ENCODE measurements around the gene ZNF83.
A peak's percentile ranks its signal among the peaks of the same experiment; 100 is the strongest.
"Not testable (repeated sequence)": the region's sequence is repeated elsewhere in the genome, so short reads cannot be mapped to it uniquely, and the experiment has no call there.

Gene ZNF83

DNA sequence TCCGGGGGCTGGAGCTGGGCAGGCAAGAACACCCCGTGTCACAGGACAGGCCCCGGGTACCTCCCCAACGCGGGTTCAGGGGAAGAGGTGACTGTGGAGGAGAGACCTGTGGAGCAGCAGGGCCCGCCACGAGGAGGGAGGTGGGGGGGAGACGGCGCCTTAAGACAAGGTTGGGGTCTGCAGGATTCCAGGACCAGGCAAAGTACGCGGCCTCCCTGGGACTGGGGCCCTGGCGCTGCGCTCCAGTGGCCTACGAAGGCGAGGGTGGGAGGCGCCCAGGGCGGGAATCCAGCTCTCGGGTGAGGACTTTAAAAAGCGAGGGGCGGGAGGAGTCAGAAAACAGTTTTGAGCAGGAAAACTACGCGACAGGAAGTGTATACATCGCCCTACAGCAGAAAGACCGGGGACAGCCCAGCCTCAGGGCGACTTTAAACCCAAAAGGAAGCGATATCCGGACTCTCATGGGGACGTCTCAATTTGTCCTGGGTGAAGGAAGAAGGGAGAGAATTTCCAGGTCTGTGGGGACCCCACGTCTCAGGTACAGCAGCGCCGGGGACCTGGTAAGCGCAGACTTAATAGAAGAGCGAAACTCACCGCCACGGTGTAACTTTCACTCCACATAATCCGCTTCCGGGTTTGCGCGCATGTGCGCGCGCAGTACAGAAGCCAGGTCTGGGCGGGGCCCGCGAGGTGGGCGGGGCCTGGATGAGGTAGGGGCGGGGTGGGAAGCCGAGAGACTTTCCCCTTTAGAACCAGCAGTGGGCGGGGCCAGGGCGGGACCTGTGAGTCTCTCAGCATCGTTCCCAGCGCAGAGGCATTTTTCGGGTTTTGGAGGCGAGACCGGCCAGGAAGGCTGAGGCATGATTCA, at the start of gene ZNF83:
Gene ZNF83 (minus strand): TSS at position 638 of the 868 bp plus-strand sequence.
- DNase-seq (ENCODE audit: low spot score): peak; percentile 95

DNA sequence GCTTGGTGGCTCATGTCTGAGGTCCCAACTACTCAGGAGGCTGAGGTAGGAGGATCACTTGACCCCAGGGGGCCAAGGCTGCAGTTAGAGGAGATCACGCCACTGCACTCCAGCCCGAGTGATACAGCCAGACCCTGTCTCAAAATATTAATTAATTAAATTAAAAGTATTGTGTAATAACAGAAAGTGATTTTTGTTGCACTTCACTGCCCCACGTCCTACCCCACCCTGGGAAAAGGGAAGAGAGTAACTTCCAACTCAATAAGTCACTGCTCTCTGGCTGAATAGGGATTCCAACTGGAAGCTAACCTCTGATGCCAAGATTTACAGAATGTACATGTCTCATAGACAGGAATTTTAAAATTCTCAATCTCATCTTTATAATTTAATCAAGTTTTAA, 49.5 kb upstream of the ZNF83 start:
- peak; percentile 19 for DNase-seq (ENCODE audit: low spot score)

- no peak for DNase-seq (ENCODE audit: low spot score)
Observed at GRCh38 chr19:52685811-52686210, 47.7 kb upstream of the ZNF83 start.

DNA sequence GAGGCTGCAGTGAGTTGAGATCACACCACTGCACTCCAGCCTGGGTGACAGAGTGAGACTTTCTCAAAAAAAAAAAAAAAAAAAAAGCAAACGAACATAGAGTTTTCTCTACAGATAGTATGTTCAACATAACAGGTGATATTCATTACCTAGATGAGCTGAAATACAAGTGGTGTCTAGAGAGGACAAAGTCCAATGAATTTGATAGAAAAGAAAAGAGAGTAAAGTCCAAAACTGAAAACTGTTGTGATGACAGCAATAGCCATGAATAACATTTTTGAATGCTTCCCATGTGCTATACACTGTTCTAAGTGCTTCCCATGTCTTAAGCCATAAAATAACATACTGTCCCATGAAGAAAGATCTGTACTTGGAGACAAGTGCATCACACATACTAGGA, 43.1 kb upstream of the ZNF83 start:
- not testable (repeated sequence) for DNase-seq (ENCODE audit: low spot score)

GRCh38 chr19:52679598-52679997, 41.4 kb upstream of the ZNF83 start:
- peak; percentile 39 for DNase-seq (ENCODE audit: low spot score)

- not testable (repeated sequence) for DNase-seq (ENCODE audit: low spot score)
Observed at GRCh38 chr19:52675239-52675638, 37.1 kb upstream of the ZNF83 start.

DNA sequence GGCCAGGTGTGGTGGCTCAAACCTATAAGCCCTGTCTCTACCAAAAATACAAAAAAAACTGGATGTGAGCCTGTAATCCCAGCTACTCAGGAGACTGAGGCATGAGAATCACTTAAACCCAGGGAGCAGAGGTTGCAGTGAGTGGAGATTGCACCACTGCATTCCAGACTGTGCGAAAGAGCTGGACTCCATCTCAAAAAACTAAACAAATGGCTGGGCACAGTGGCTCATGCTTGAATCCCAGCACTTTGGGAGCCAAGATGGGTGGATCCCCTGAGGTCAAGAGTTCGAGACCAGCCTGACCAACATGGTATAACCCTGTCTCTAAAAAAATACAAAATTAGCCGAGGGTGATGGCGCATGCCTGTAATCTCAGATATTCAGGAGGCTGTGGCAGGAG, 34.9 kb upstream of the ZNF83 start:
- no peak for DNase-seq (ENCODE audit: low spot score)

GRCh38 chr19:52670046-52670445, 31.9 kb upstream of the ZNF83 start:
- peak; percentile 92 for DNase-seq (ENCODE audit: low spot score)

DNA sequence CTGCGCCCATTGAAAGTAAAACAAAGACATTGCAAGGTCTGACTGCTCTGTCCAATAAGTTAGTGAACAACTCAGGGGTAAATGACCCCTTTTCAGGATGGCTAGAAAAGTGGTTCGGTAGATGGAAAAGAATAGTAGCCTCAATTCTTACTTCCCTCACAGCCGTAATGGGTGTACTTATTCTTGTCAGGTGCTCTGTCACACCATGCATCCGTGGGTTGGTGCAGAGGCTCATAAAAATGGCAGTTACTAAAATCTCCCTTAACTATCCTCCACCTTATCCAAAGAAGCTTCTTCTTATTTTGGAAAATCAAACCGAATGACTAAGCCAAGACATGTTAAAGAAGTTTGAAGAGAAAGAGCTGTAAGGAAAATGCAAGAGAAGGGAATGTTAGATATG, 31.4 kb upstream of the ZNF83 start:
- no peak for DNase-seq (ENCODE audit: low spot score)

GRCh38 chr19:52667972-52668371, 29.8 kb upstream of the ZNF83 start:
- no peak for DNase-seq (ENCODE audit: low spot score)

GRCh38 chr19:52666506-52666905, 28.4 kb upstream of the ZNF83 start:
- DNase-seq (ENCODE audit: low spot score): peak; percentile 64

DNA sequence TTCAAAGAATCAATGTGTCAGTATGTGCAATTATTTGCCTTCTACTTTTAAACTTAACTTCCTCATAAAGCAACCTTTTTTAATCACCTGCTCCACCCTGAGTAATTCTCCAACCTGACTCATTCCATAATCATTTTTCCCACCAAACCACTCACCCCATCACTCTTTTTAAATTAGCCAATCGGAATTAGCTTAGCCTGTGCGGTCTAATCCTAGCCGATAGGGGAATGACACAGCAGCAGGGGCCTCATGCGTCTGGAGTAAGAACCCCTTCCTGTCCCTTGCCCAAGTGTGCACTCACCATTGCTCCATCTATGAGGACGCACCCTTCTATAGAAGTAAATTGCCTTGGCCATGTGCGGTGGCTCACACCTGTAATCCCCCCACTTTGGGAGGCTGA, 27.4 kb upstream of the ZNF83 start:
- DNase-seq (ENCODE audit: low spot score): peak; percentile 96

GRCh38 chr19:52665027-52665426, 26.9 kb upstream of the ZNF83 start:
- DNase-seq (ENCODE audit: low spot score): peak; percentile 73

DNA sequence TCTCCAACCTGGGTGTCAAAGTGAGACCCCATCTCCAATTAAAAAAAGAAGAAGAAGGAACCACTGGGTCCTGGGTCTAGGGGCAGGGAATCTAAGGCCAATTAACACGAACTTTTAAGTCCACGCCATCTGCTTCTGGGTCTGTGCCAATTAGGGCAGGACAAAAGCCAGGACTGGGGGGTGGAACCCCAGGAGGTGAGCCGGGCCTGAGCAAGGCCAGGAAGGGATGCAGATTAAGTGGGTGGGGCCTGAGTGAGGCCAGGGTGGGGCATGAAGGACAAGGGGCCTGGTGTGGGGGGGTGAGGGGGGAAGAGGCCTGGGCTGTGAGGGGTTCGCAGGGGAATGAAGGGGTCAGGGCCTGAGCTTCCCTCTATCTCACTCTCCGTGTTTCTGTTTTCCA, 26.3 kb upstream of the ZNF83 start:
- peak; percentile 60 for DNase-seq (ENCODE audit: low spot score)

DNA sequence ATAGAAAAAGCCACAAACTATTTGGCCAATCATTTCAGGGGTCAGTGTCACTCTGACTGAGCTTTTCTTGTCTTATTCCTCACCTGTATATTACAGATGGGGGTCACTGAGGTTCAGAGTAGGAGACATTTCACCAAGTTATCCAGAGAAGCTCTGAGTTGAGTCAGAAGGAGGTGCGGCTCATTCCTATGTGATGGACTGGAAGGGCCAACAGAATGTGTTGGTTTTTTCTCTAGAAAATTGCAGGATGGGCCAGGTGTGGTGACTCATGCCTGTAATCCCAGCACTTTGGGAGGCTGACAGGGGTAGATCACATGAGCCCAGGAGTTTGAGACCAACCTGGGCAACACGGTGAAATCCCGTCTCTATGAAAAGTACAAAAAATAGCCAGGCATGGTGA, 24.5 kb upstream of the ZNF83 start:
- peak; percentile 89 for DNase-seq (ENCODE audit: low spot score)

GRCh38 chr19:52660981-52661380, 22.8 kb upstream of the ZNF83 start:
- peak; percentile 58 for DNase-seq (ENCODE audit: low spot score)

- no peak for DNase-seq (ENCODE audit: low spot score)
Observed at GRCh38 chr19:52659013-52659412, 20.9 kb upstream of the ZNF83 start.

GRCh38 chr19:52658595-52658994, 20.4 kb upstream of the ZNF83 start:
- no peak for DNase-seq (ENCODE audit: low spot score)

GRCh38 chr19:52653161-52653560, 15.0 kb upstream of the ZNF83 start:
- no peak for DNase-seq (ENCODE audit: low spot score)

- no peak for DNase-seq (ENCODE audit: low spot score)
Observed at GRCh38 chr19:52651956-52652355, 13.8 kb upstream of the ZNF83 start.

GRCh38 chr19:52648336-52649016, 10.3 kb upstream of the ZNF83 start:
- DNase-seq (ENCODE audit: low spot score): peak; percentile 62

- no peak for DNase-seq (ENCODE audit: low spot score)
Observed at GRCh38 chr19:52646571-52647217, 8.5 kb upstream of the ZNF83 start.

- DNase-seq (ENCODE audit: low spot score): peak; percentile 33
Observed at GRCh38 chr19:52640916-52641315, 2.8 kb upstream of the ZNF83 start.
